ENCODE measurements around the gene TPP1.

GRCh38 chr11:6666302-6667183 is 47.3 kb upstream of the TPP1 start:
- no peak for TF ChIP-seq ZNF550 (CRISPR knock-in tag; IDR thresholded peaks at IDR 0.05; ENCODE audit: borderline replicate concordance)
- no peak for TF ChIP-seq MYC (CRISPR knock-in tag; IDR thresholded peaks at IDR 0.05; ENCODE audit: borderline replicate concordance)
- no peak for TF ChIP-seq ZNF24 (IDR thresholded peaks at IDR 0.05)
- TF ChIP-seq, protein P1, sequence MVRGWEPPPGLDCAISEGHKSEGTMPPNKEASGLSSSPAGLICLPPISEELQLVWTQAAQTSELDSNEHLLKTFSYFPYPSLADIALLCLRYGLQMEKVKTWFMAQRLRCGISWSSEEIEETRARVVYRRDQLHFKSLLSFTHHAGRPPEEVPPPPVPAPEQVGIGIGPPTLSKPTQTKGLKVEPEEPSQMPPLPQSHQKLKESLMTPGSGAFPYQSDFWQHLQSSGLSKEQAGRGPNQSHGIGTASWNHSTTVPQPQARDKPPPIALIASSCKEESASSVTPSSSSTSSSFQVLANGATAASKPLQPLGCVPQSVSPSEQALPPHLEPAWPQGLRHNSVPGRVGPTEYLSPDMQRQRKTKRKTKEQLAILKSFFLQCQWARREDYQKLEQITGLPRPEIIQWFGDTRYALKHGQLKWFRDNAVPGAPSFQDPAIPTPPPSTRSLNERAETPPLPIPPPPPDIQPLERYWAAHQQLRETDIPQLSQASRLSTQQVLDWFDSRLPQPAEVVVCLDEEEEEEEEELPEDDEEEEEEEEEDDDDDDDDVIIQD (CRISPR knock-in tag; IDR thresholded peaks at IDR 0.05; ENCODE audit: low read depth): no peak
- TF ChIP-seq NR2C2 (CRISPR knock-in tag; IDR thresholded peaks at IDR 0.05; ENCODE audit: borderline replicate concordance): no peak

Measured in HepG2 (cell line).